BJ (cell line): ENCODE data around the gene MAP7. TPM values are rescaled to one million over a fixed set of nuclear protein-coding genes. Genes with fewer than 3 reads are reported as not detected.

Experiments used
- CTCF ChIA-PET: fragments of 350-600 bp; formaldehyde crosslinking; extraction: SDS; loops from one replicate; lab custom pipeline; 2021; ENCODE audit warnings: antibody characterized with exemption, inconsistent platforms; lab: Yijun Ruan, JAX
- POLR2A ChIA-PET: fragments of 300-600 bp; sonication (Branson Sonifier 250); formaldehyde crosslinking; extraction: SDS; loops from one replicate; lab custom pipeline; 2021; ENCODE audit warnings: antibody characterized with exemption; lab: Charles Lee
- DNase-seq: peaks from one replicate; pipeline ENCODE4 v3.0.0-alpha.2; 2011; ENCODE audit warnings: low read depth
- H3K27me3 ChIP-seq: 2 replicates; pipeline ENCODE4 v1.6.0; 2011; ENCODE audit warnings: low read length; ENCODE audit not compliant: control insufficient read depth, insufficient read depth
- H3K36me3 ChIP-seq: 2 replicates; pipeline ENCODE4 v1.5.1; 2011; ENCODE audit warnings: low read length; ENCODE audit not compliant: control insufficient read depth, insufficient read depth
- H3K4me3 ChIP-seq: 2 replicates; pipeline ENCODE4 v1.5.1; 2011; ENCODE audit warnings: low read depth, mild to moderate bottlenecking, control low read depth, low read length
- polyA plus RNA-seq: library from polyadenylated mRNA; depleted of rRNA; stranded (reverse); fragments of >200 nt; gene quantifications from 2 replicates; pipeline ENCODE4 v1.2.3, GENCODE V29; 2011
- TF ChIP-seq, protein P1 (sequence below): IDR thresholded peaks from 2 replicates; pipeline ENCODE4 v1.5.1; 2011; ENCODE audit warnings: low read depth, mild to moderate bottlenecking, control low read depth, inconsistent platforms, low read length, moderate library complexity; ENCODE audit not compliant: insufficient read depth

MAP7 gene
- polyA plus RNA-seq, 1 experiment, result 0.45 TPM

DNA sequence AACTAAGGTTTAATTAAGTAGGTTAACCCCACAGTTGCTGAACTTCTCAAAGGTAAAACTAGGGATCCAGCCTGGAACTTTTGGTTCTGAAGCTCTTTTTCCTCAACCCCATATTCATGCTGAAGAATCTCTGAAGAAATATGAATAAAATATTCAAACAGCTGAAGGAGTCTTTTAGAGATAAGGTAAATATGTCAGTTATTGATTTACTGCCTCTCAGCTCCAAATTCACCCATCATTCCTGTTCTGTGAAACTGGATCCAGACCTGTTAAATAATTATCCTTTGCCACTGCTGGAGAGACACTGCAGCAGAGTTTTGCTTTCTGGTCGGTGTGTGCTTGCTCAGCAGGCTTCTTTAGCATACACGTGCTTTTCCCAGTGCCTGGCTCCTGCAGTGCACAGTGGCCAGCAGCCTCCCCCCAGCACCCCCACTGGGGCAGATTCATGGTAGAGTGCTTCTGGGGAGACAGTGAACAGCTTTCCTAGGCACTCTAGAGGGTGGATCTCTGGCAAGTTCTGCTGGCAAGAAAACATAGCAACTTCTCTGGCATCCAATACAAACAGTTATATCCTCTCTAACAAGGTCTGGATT, 198.6 kb downstream of the MAP7 start:
- no peaks in the 10 kb centered on the region for H3K36me3 ChIP-seq
- DNase-seq, result no peak
- CTCF ChIA-PET, result no interaction called here
- TF ChIP-seq, protein P1, sequence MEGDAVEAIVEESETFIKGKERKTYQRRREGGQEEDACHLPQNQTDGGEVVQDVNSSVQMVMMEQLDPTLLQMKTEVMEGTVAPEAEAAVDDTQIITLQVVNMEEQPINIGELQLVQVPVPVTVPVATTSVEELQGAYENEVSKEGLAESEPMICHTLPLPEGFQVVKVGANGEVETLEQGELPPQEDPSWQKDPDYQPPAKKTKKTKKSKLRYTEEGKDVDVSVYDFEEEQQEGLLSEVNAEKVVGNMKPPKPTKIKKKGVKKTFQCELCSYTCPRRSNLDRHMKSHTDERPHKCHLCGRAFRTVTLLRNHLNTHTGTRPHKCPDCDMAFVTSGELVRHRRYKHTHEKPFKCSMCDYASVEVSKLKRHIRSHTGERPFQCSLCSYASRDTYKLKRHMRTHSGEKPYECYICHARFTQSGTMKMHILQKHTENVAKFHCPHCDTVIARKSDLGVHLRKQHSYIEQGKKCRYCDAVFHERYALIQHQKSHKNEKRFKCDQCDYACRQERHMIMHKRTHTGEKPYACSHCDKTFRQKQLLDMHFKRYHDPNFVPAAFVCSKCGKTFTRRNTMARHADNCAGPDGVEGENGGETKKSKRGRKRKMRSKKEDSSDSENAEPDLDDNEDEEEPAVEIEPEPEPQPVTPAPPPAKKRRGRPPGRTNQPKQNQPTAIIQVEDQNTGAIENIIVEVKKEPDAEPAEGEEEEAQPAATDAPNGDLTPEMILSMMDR, result no peak
- no peak overlapping the region for H3K4me3 ChIP-seq
- POLR2A ChIA-PET, result no interaction called here
- no peaks in the 10 kb centered on the region for H3K27me3 ChIP-seq

DNA sequence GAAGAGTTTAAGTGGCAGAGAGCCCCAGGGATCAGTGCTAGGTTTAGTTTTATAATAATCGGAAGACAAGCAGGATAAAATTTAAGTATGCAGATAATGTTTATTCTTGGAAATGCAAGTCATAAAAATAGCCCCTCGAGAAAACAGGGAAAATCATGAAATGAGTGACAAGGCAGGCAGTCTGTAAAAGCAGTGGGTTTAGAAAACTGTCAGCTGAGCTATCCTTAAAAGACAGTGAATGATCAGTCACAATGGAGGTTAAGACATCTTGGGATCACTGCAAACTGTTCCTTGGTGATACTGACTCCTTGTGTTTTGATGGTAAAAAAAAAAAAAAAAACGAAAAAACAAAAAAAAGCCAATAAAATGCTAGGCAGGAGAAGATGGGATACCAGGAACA, 199.3 kb downstream of the MAP7 start:
- H3K36me3 ChIP-seq, result no peaks in the 10 kb centered on the region
- no peaks in the 10 kb centered on the region for H3K27me3 ChIP-seq
- no peak for DNase-seq
- TF ChIP-seq, protein P1, result no peak
- ChIA-PET CTCF (no interaction called here), POLR2A (no interaction called here)
- no peak overlapping the region for H3K4me3 ChIP-seq

DNA sequence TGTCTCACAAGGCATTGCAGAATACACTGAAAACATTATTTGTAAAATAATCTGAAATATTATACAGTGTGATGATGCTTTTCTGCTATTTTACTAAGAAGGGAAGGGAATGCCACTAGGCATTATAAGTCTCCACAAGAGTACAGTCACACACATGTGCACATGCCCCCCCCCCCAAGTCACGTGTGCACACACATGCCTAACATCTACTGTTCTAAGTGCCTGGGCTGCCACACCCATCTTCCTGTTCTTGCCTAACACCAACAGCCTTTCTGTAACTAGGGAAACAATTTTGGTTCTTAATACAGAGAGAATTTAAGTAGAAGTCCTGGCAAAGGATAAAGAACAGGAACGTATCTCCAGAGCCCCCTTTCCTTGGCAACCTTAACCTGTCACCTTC, 202.4 kb downstream of the MAP7 start:
- H3K36me3 ChIP-seq, result no peaks in the 10 kb centered on the region
- ChIA-PET POLR2A (no interaction called here), CTCF (no interaction called here)
- no peak overlapping the region for H3K4me3 ChIP-seq
- TF ChIP-seq, protein P1, result no peak
- no peaks in the 10 kb centered on the region for H3K27me3 ChIP-seq
- DNase-seq, result no peak

DNA sequence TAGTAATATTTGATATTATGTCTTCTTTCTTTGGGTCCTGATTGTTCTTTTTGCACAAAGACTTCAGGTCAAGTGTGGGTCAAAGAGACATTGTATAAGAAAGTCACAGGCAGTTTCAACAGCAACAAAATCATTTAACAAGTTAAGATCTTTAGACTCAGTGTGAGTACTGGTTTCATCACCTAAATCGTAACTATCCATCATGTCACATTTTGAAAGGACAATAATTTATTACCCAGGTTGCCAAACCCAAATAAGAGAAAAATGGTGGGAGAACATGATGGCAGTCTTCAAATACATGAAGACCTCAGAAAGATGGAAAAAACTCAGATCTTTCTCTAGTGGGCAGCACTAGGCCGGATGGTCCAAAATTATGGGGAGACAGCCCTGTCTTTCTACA, 205.1 kb downstream of the MAP7 start:
- Histone ChIP-seq H3K4me3 (no peak overlapping the region), H3K36me3 (no peaks in the 10 kb centered on the region), H3K27me3 (no peaks in the 10 kb centered on the region)
- ChIA-PET CTCF (no interaction called here), POLR2A (no interaction called here)
- TF ChIP-seq, protein P1, result no peak
- no peak for DNase-seq

DNA sequence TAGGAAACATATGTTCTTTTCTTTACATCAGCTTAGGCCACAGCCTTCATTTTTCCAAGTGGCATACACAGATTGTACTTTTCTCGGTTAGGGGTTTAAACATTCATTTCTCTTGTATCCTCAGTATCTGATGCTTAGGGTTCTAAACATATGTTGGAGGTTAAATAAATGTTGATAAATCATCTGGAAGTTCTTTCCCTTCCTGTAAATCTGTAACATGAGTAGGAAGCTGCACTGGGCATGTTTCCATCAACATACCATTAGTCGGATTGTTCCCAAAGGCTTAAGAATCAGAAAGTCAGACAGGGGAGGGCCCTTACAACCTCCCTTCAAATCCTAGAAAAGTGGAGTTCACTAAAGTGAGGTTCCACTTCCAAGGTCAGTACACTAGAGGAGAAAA, 205.8 kb downstream of the MAP7 start:
- ChIA-PET CTCF (interaction anchor here (1.7 kb wide), 1 partner anchor 27 kb away, joined by 4 read pairs; no protein-coding TSS in a partner anchor), POLR2A (no interaction called here)
- TF ChIP-seq, protein P1, result no peak
- no peaks in the 10 kb centered on the region for H3K36me3 ChIP-seq
- DNase-seq, result peak; percentile 7
- no peak overlapping the region for H3K4me3 ChIP-seq
- H3K27me3 ChIP-seq, result no peaks in the 10 kb centered on the region
